Parathyroid adenoma (tissue), 2 donors: ENCODE data around the gene C17orf50.

Source experiments
- H2AFZ ChIP-seq: fragments of 300-600 bp; sonication (generic); one replicate; pipeline ENCODE4 v1.7.0; 2017; ENCODE audit warnings: antibody characterized with exemption, mild to moderate bottlenecking
- H3K27ac ChIP-seq: fragments of 300-600 bp; sonication (generic); one replicate; pipeline ENCODE4 v1.7.0; 2017
- H3K27me3 ChIP-seq: fragments of 300-600 bp; sonication (generic); one replicate; pipeline ENCODE4 v1.7.0; 2017; ENCODE audit warnings: low read length; ENCODE audit not compliant: control insufficient read depth, insufficient read depth
- H3K36me3 ChIP-seq: fragments of 300-600 bp; sonication (generic); one replicate; pipeline ENCODE4 v1.7.0; 2017; ENCODE audit warnings: low read length; ENCODE audit not compliant: control insufficient read depth, insufficient read depth
- H3K4me1 ChIP-seq: fragments of 300-600 bp; sonication (generic); one replicate; pipeline ENCODE4 v1.7.0; 2017; ENCODE audit warnings: control low read depth
- H3K4me2 ChIP-seq: fragments of 300-600 bp; sonication (generic); one replicate; pipeline ENCODE4 v1.7.0; 2017; ENCODE audit warnings: low read length
- H3K4me3 ChIP-seq: fragments of 300-600 bp; sonication (generic); one replicate; pipeline ENCODE4 v1.7.0; 2017; ENCODE audit warnings: low read depth, low read length
- H3K79me2 ChIP-seq: fragments of 300-600 bp; sonication (generic); one replicate; pipeline ENCODE4 v1.7.0; 2017; ENCODE audit warnings: control low read depth
- H3K9ac ChIP-seq: fragments of 300-600 bp; sonication (generic); one replicate; pipeline ENCODE4 v1.7.0; 2017; ENCODE audit warnings: mild to moderate bottlenecking
- H3K9me3 ChIP-seq: fragments of 300-600 bp; sonication (generic); one replicate; pipeline ENCODE4 v1.7.0; 2017; ENCODE audit warnings: low read length; ENCODE audit not compliant: control insufficient read depth
- TF ChIP-seq, protein P1 (sequence below): fragments of 300-600 bp; sonication (generic); IDR thresholded peaks from one replicate; pipeline ENCODE4 v1.7.0; 2017; ENCODE audit warnings: antibody characterized with exemption, mild to moderate bottlenecking
- donor health status: primary hyperparathyroidism.

The C17orf50 gene

GRCh38 chr17:35745749-35746320 is 14.9 kb upstream of the C17orf50 start:
- H3K27me3 ChIP-seq, result peaks cover 4% of the 10 kb centered on the region
- H3K9ac ChIP-seq, result no peak overlapping the region
- TF ChIP-seq, protein P1, sequence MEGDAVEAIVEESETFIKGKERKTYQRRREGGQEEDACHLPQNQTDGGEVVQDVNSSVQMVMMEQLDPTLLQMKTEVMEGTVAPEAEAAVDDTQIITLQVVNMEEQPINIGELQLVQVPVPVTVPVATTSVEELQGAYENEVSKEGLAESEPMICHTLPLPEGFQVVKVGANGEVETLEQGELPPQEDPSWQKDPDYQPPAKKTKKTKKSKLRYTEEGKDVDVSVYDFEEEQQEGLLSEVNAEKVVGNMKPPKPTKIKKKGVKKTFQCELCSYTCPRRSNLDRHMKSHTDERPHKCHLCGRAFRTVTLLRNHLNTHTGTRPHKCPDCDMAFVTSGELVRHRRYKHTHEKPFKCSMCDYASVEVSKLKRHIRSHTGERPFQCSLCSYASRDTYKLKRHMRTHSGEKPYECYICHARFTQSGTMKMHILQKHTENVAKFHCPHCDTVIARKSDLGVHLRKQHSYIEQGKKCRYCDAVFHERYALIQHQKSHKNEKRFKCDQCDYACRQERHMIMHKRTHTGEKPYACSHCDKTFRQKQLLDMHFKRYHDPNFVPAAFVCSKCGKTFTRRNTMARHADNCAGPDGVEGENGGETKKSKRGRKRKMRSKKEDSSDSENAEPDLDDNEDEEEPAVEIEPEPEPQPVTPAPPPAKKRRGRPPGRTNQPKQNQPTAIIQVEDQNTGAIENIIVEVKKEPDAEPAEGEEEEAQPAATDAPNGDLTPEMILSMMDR, result no peak

DNA sequence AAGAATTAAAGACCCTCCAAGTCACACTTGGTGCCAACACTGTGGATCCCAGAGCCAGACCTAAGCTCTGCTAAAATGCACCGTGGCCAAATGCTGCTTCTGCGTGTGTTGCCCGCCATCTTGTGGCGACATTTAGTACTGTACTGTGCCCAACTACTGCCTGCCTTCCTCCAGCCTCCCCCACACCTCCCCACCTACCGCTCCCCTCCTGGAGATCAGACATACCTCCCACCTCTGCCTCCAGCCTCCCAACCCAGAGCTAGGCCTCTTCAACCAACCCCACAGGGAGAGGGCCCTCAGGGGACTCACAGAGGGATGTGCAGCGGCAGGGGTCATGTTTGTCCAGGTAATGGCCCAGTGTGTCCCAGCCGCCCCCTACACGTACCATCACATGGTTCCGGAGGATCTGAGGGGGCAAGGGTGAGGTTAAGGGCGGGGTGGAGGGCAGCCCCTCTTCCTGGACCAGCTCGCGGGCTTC is 13.1 kb upstream of the C17orf50 start:
- Histone ChIP-seq H3K4me1 (peaks cover 20% of the 10 kb centered on the region), H3K79me2 (no peaks in the 10 kb centered on the region), H3K27ac (peak overlapping the region; percentile 53), H3K9ac (no peak overlapping the region), H2AFZ (peak overlapping the region; percentile 57), H3K27me3 (peaks cover 4% of the 10 kb centered on the region), H3K36me3 (no peaks in the 10 kb centered on the region), H3K4me3 (no peak overlapping the region), H3K9me3 (no peaks in the 10 kb centered on the region), H3K4me2 (no peak overlapping the region)
- TF ChIP-seq, protein P1, result peak; percentile 91

More at GRCh38 chr17:35745749-35746320, 14.9 kb upstream of the C17orf50 start:
- Histone ChIP-seq H3K4me1 (peaks cover 20% of the 10 kb centered on the region), H3K27ac (no peak overlapping the region), H3K4me3 (no peak overlapping the region), H3K9me3 (no peaks in the 10 kb centered on the region), H3K36me3 (no peaks in the 10 kb centered on the region), H2AFZ (no peak overlapping the region), H3K4me2 (no peak overlapping the region), H3K79me2 (no peaks in the 10 kb centered on the region)

DNA sequence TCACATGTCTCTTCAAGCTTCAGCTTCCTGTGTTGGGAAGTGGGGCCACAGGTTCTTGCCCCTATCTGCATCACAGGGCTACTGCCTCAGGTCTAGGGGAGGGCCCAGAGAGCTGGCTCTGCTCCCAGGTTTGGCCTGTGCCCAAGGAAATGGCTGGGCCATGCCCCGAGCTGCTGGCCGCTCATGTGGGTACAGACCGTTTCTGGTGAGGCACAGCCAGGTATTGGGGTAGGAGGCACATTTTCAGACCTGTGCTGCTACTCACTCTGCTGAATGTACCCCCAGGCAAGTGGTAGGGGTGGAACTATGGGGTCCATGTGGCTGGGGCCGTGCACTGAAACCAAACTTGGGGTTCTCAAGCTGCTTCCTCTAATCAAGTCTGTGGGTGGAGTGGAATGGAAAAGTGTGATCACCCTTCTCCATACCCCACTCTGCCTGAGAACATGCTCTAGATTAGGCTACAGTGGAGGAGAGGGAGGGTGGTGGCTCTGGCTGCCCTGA is 12.3 kb upstream of the C17orf50 start:
- Histone ChIP-seq H3K27ac (peak overlapping the region; percentile 53), H2AFZ (peak overlapping the region; percentile 57), H3K27me3 (peaks cover under 1% of the 10 kb centered on the region), H3K4me2 (no peak overlapping the region), H3K79me2 (no peaks in the 10 kb centered on the region), H3K4me1 (peaks cover 20% of the 10 kb centered on the region), H3K9me3 (no peaks in the 10 kb centered on the region), H3K36me3 (no peaks in the 10 kb centered on the region), H3K9ac (no peak overlapping the region), H3K4me3 (no peak overlapping the region)
- TF ChIP-seq, protein P1, result no peak

DNA sequence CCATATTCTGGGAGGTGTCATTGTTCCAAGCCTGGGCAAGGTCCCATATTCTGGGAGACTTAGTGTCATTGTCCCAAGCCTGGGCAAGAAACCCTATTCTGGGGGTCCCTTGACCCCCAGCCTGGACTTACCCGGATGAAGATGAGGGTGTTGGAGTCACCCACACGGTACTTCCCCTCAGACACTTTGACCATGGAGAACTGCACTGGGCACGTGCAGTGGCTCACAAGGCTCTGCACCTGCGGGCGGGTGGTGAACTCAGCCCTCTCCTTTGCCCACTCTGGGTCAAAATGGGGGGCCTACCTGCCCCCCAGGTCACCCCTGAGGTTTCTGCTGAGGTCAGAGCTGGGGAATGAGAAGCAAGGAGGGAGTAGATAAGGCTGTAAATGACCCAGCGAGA is 11.7 kb upstream of the C17orf50 start:
- Histone ChIP-seq H2AFZ (no peak overlapping the region), H3K4me2 (no peak overlapping the region), H3K4me3 (no peak overlapping the region), H3K27ac (no peak overlapping the region), H3K79me2 (no peaks in the 10 kb centered on the region), H3K9me3 (no peaks in the 10 kb centered on the region), H3K27me3 (no peaks in the 10 kb centered on the region), H3K9ac (no peak overlapping the region), H3K4me1 (peaks cover 20% of the 10 kb centered on the region), H3K36me3 (no peaks in the 10 kb centered on the region)
- TF ChIP-seq, protein P1, result no peak
